Stimulated activated CD4-positive, alpha-beta T cell treated with anti-CD3 and anti-CD28 coated beads, Interleukin-2, amount 100 ng/mL, for 4 hours (primary cell): ENCODE results near the gene SLC3A2.

Experiments used
- DNase-seq: peaks from one replicate; pipeline ENCODE4 v3.0.0-alpha.2; 2020; ENCODE audit warnings: low read depth

Gene SLC3A2

GRCh38 chr11:62911137-62912130, 30.7 kb downstream of the SLC3A2 start:
- no peak for DNase-seq

- DNase-seq, result no peak
Observed at GRCh38 chr11:62912268-62912667, 31.6 kb downstream of the SLC3A2 start.

GRCh38 chr11:62914416-62914815, 33.7 kb downstream of the SLC3A2 start:
- DNase-seq, result no peak

- no peak for DNase-seq
Observed at GRCh38 chr11:62917906-62918502, 37.3 kb downstream of the SLC3A2 start.

- no peak for DNase-seq
Observed at GRCh38 chr11:62918531-62918930, 37.8 kb downstream of the SLC3A2 start.

- no peak for DNase-seq
Observed at GRCh38 chr11:62919476-62919875, 38.8 kb downstream of the SLC3A2 start.

GRCh38 chr11:62919898-62920640, 39.4 kb downstream of the SLC3A2 start:
- no peak for DNase-seq

- no peak for DNase-seq
Observed at GRCh38 chr11:62921201-62921572, 40.5 kb downstream of the SLC3A2 start, which contains the start of gene CHRM1. Gene CHRM1, minus strand, starts transcription at chr11:62921363. Its CDS starts 10,263 bp downstream, at chr11:62911100.

- no peak for DNase-seq
Observed at GRCh38 chr11:62921573-62922188, 41.0 kb downstream of the SLC3A2 start.

GRCh38 chr11:62922189-62922589, 41.5 kb downstream of the SLC3A2 start:
- no peak for DNase-seq

- peak; percentile 44 for DNase-seq
Observed at GRCh38 chr11:62922653-62923431, 42.1 kb downstream of the SLC3A2 start.

GRCh38 chr11:62923601-62924411, 43.1 kb downstream of the SLC3A2 start:
- no peak for DNase-seq

- no peak for DNase-seq
Observed at GRCh38 chr11:62925308-62925707, 44.6 kb downstream of the SLC3A2 start.

- no peak for DNase-seq
Observed at GRCh38 chr11:62925745-62926679, 45.3 kb downstream of the SLC3A2 start.

GRCh38 chr11:62926680-62927455, 46.2 kb downstream of the SLC3A2 start:
- no peak for DNase-seq

- no peak for DNase-seq
Observed at GRCh38 chr11:62928011-62928410, 47.3 kb downstream of the SLC3A2 start.

GRCh38 chr11:62930157-62930556, 49.5 kb downstream of the SLC3A2 start:
- DNase-seq, result no peak

- DNase-seq, result no peak
Observed at GRCh38 chr11:62930666-62931065, 50.0 kb downstream of the SLC3A2 start.
